B cell (primary cell): Measurements from ENCODE around the gene RAB5B. TPM values are rescaled to one million over a fixed set of nuclear protein-coding genes. Genes with fewer than 3 reads are reported as not detected.

ENCODE experiments used
- ATAC-seq: fragments of 200-7000 bp; cut with Tn5 transposase; one replicate; pipeline ENCODE4 v1.10.0; 2021; ENCODE audit warnings: low read depth, mild to moderate bottlenecking, moderate number of reproducible peaks, moderate library complexity
- CTCF ChIA-PET: fragments of 350-600 bp; sonication (Branson Sonifier 250); formaldehyde crosslinking; loops from one replicate; lab custom pipeline; 2021; ENCODE audit warnings: antibody characterized with exemption, inconsistent platforms; lab: Charles Lee
- POLR2A ChIA-PET: fragments of 350-600 bp; sonication (Branson Sonifier 250); formaldehyde crosslinking; loops from one replicate; lab custom pipeline; 2021; ENCODE audit warnings: antibody characterized with exemption; lab: Charles Lee
- DNase-seq: peaks from one replicate; pipeline ENCODE4 v3.0.0; 2013
- H2AFZ ChIP-seq: 2 replicates; pipeline ENCODE4 v1.6.1; 2012; ENCODE audit warnings: mild to moderate bottlenecking, low read depth, low read length; ENCODE audit not compliant: insufficient read depth, poor library complexity, severe bottlenecking
- H3K27ac ChIP-seq, 2 donors: 1 replicate in 1 of 2; 2 replicates in 1 of 2; pipeline ENCODE4 v1.5.1; 2012 to 2013; ENCODE audit warnings: low read length in 2 of 2, mild to moderate bottlenecking in 2 of 2, moderate library complexity in 1 of 2
- H3K27me3 ChIP-seq, 4 experiments: fragments of 200-600 bp in 1 of 4; sonication (generic) in 1 of 4; replicated peaks in 1 of 4; 1 replicate in 2 of 4; 2 replicates in 2 of 4; pipeline versions ENCODE4 v1.6.1 to v1.7.0; 2013 to 2016; ENCODE audit warnings: low read length in 3 of 4, mild to moderate bottlenecking in 2 of 4, mixed read lengths in 1 of 4, moderate library complexity in 1 of 4; ENCODE audit not compliant: insufficient read depth in 4 of 4, control insufficient read depth in 3 of 4; ENCODE audit errors: control extremely low read depth in 1 of 4
- H3K36me3 ChIP-seq, 2 experiments: replicated peaks in 1 of 2; 1 replicate in 1 of 2; 2 replicates in 1 of 2; pipeline versions ENCODE4 v1.6.1 to v1.7.1; 2013; ENCODE audit warnings: low read length in 1 of 2; ENCODE audit not compliant: insufficient read depth in 2 of 2, control insufficient read depth in 1 of 2; ENCODE audit errors: control extremely low read depth in 1 of 2, extremely low read depth in 1 of 2
- H3K4me1 ChIP-seq, 2 donors: fragments of 200-600 bp in 1 of 2; sonication (generic) in 1 of 2; 1 replicate in 1 of 2; 2 replicates in 1 of 2; pipeline versions ENCODE4 v1.5.1 to v1.6.1; 2013 to 2017; ENCODE audit warnings: low read length in 2 of 2; ENCODE audit not compliant: control insufficient read depth in 2 of 2, insufficient read depth in 2 of 2
- H3K4me2 ChIP-seq: replicated peaks from 2 replicates; pipeline ENCODE3; 2012; ENCODE audit warnings: mild to moderate bottlenecking, low read depth, low read length; ENCODE audit not compliant: poor library complexity, severe bottlenecking
- H3K4me3 ChIP-seq, 5 experiments: fragments of 200-600 bp in 1 of 5; sonication (generic) in 1 of 5; 1 replicate in 3 of 5; 2 replicates in 2 of 5; pipeline versions ENCODE4 v1.5.1 to v1.7.0; 2011 to 2016; ENCODE audit warnings: low read length in 4 of 5, mild to moderate bottlenecking in 4 of 5, low read depth in 2 of 5, control low read depth in 1 of 5, moderate library complexity in 1 of 5; ENCODE audit not compliant: insufficient read depth in 1 of 5; ENCODE audit errors: control extremely low read depth in 1 of 5, extremely low read depth in 1 of 5
- H3K79me2 ChIP-seq: fragments of 200-600 bp; sonication (generic); one replicate; pipeline ENCODE4 v1.6.0; 2016; ENCODE audit warnings: low read length; ENCODE audit not compliant: control insufficient read depth, insufficient read depth
- H3K9ac ChIP-seq: fragments of 200-600 bp; sonication (generic); 2 replicates; pipeline ENCODE4 v1.6.1; 2017; ENCODE audit warnings: mild to moderate bottlenecking, low read length, moderate library complexity
- H3K9me3 ChIP-seq, 3 donors: one replicate each; pipeline versions ENCODE4 v1.6.1 to v1.7.1; 2013; ENCODE audit warnings: low read length in 2 of 3; ENCODE audit not compliant: control insufficient read depth in 2 of 3, insufficient read depth in 1 of 3; ENCODE audit errors: control extremely low read depth in 1 of 3
- H4K20me1 ChIP-seq: 2 replicates; pipeline ENCODE4 v1.6.0; 2012; ENCODE audit warnings: mild to moderate bottlenecking, low read length; ENCODE audit not compliant: insufficient read depth, control insufficient read depth, poor library complexity, severe bottlenecking
- H3K27ac Mint-ChIP-seq: one replicate; pipeline ENCODE4 v1.8.0; 2021; ENCODE audit warnings: mixed read lengths
- H3K27me3 Mint-ChIP-seq: one replicate; pipeline ENCODE4 v1.8.0; 2021; ENCODE audit warnings: mixed read lengths
- H3K4me1 Mint-ChIP-seq: one replicate; pipeline ENCODE4 v1.8.0; 2021; ENCODE audit warnings: mixed read lengths
- H3K4me3 Mint-ChIP-seq: one replicate; pipeline ENCODE4 v1.8.0; 2021; ENCODE audit warnings: mixed read lengths
- H3K9me3 Mint-ChIP-seq: one replicate; pipeline ENCODE4 v1.8.0; 2022; ENCODE audit warnings: mixed read lengths; ENCODE audit not compliant: insufficient read depth
- EZH2 ChIP-seq: IDR thresholded peaks from 2 replicates; pipeline ENCODE4 v1.6.1; 2012; ENCODE audit warnings: borderline replicate concordance, low read depth, mild to moderate bottlenecking, moderate library complexity, low read length; ENCODE audit not compliant: insufficient read depth, poor library complexity, severe bottlenecking
- WGBS: methylation state at CpG from one replicate; pipeline ENCODE4 v1.1.5; 2013; ENCODE audit warnings: missing lambda C conversion rate; ENCODE audit not compliant: insufficient coverage; 5-methylcytosine and 5-hydroxymethylcytosine counted together
- intact Hi-C: fragments of 100-400 bp; cut with micrococcal nuclease; formaldehyde crosslinking; loops from one replicate; pipeline ENCODE4 v1.10.0; 2022
- polyA plus RNA-seq: library from polyadenylated mRNA; depleted of rRNA; stranded (reverse); fragments of >200 nt; gene quantifications from 2 replicates; pipeline ENCODE4 v1.2.3, GENCODE V29; 2012
- total RNA-seq, 2 donors: library from RNA; stranded (reverse); fragments of 120-200 nt in 1 of 2; gene quantifications; 1 replicate in 1 of 2; 2 replicates in 1 of 2; pipeline versions ENCODE4 v1.2.3 to v1.2.4, GENCODE V29; 2013 to 2022
- TF ChIP-seq, protein P1 (sequence below): fragments of 200-600 bp; IDR thresholded peaks from one replicate; pipeline ENCODE4 v1.8.0; 2022; ENCODE audit warnings: antibody characterized with exemption, mild to moderate bottlenecking

Gene RAB5B
- total and polyA plus RNA-seq, 2 donors (not counting 1 experiment from before 2014, with no cell fraction given), result 42.1 to 111 TPM

- Histone ChIP-seq H3K27me3 (no peaks in the 10 kb centered on the region), H3K9me3 (no peaks in the 10 kb centered on the region), H3K27ac (peak overlapping the region; percentile 67 to 92), H2AFZ (peak overlapping the region; percentile 92), H3K9ac (peak overlapping the region; percentile 98), H3K4me1 (peaks cover 31 to 40% of the 10 kb centered on the region in 2 donors), H3K4me3 (peak overlapping the region; percentile 88 to 100 (median 98)), H3K79me2 (peaks cover 51% of the 10 kb centered on the region), H3K36me3 (peaks cover 1 to 24% of the 10 kb centered on the region in 2 experiments), H3K4me2 (peak overlapping the region; percentile 88), H4K20me1 (peaks cover 4% of the 10 kb centered on the region)
- DNase-seq, result peak; percentile 23
- no peak for TF ChIP-seq EZH2
- TF ChIP-seq, protein P1, sequence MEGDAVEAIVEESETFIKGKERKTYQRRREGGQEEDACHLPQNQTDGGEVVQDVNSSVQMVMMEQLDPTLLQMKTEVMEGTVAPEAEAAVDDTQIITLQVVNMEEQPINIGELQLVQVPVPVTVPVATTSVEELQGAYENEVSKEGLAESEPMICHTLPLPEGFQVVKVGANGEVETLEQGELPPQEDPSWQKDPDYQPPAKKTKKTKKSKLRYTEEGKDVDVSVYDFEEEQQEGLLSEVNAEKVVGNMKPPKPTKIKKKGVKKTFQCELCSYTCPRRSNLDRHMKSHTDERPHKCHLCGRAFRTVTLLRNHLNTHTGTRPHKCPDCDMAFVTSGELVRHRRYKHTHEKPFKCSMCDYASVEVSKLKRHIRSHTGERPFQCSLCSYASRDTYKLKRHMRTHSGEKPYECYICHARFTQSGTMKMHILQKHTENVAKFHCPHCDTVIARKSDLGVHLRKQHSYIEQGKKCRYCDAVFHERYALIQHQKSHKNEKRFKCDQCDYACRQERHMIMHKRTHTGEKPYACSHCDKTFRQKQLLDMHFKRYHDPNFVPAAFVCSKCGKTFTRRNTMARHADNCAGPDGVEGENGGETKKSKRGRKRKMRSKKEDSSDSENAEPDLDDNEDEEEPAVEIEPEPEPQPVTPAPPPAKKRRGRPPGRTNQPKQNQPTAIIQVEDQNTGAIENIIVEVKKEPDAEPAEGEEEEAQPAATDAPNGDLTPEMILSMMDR, result no peak
- peak overlapping the region; percentile 97 for H3K27ac Mint-ChIP-seq
- no peaks in the 10 kb centered on the region for H3K27me3 Mint-ChIP-seq
- ChIA-PET POLR2A (interaction anchor here (0.6 to 3.6 kb wide), 8 partner anchors 30 to 530 kb away, joined by 3 to 25 read pairs (median 5); partner anchors contain the start of genes DNAJC14 and RAB5B), CTCF (interaction anchor here (0.6 to 10.3 kb wide), 21 partner anchors 9 to 235 kb away, joined by 3 to 155 read pairs (median 5); partner anchors contain the start of genes DNAJC14, ORMDL2, RAB5B and SARNP)
- peak overlapping the region; percentile 94 for H3K4me3 Mint-ChIP-seq
- WGBS, result 0% methylated on average over 3 of the region's 10 CpGs
- intact Hi-C loops, result loop anchor here (1.0 to 10.0 kb wide), 7 partner anchors 14 to 761 kb away; partner anchors contain the start of genes BLOC1S1, PA2G4, PTGES3 and RPL41
- peaks cover 50% of the 10 kb centered on the region for H3K4me1 Mint-ChIP-seq
- ATAC-seq, result no peak
- no peaks in the 10 kb centered on the region for H3K9me3 Mint-ChIP-seq
These were observed 47.8 kb upstream of the RAB5B start for GRCh38 chr12:55925870-55926737.
